Adipocyte (in vitro differentiated cells): Measurements from ENCODE around the gene TRPV5.

ENCODE experiments used
- DNase-seq: peaks from one replicate; pipeline ENCODE4 v3.0.0-alpha.2; 2015; ENCODE audit warnings: low read depth
- H3K27me3 ChIP-seq: replicated peaks from 2 replicates; pipeline ENCODE4 v1.7.0; 2013; ENCODE audit warnings: mild to moderate bottlenecking, low read length, moderate library complexity; ENCODE audit not compliant: control insufficient read depth, insufficient read depth
- H3K36me3 ChIP-seq: 2 replicates; pipeline ENCODE4 v1.7.0; 2013; ENCODE audit warnings: low read length, mild to moderate bottlenecking, moderate library complexity; ENCODE audit not compliant: control insufficient read depth, insufficient read depth, severe bottlenecking
- H3K4me1 ChIP-seq: 2 replicates; pipeline ENCODE4 v1.7.0; 2013; ENCODE audit warnings: mild to moderate bottlenecking, low read length, moderate library complexity; ENCODE audit not compliant: control insufficient read depth, insufficient read depth
- H3K4me3 ChIP-seq: 2 replicates; pipeline ENCODE4 v1.7.0; 2013; ENCODE audit warnings: mild to moderate bottlenecking, low read length, moderate library complexity
- H3K9ac ChIP-seq: 2 replicates; pipeline ENCODE4 v1.7.0; 2013; ENCODE audit warnings: mild to moderate bottlenecking, low read length, moderate library complexity
- H3K9me3 ChIP-seq: 2 replicates; pipeline ENCODE4 v1.7.0; 2013; ENCODE audit warnings: mild to moderate bottlenecking, low read length, moderate library complexity; ENCODE audit not compliant: control insufficient read depth

TRPV5 gene

DNA sequence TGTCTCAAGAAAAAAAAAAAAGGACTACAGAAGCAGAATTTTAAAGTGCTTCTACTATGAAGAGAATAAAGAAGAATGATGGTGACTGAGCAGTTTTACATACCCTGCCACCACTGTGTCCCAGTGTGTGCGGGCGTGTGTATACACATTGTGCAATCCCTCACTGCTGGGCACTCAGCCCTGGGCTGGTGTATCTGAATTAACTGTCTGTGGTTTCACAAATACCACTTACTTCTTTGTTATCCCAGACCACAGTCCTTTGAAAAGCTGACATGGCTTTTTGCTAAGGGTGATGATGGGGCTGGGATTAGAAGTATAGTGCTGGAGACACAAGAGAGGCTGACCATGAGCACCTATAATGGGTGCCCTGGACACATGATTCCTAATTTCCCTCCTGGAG, 26.9 kb downstream of the TRPV5 start:
- DNase-seq, result no peak
- peaks cover 21% of the 10 kb centered on the region for H3K9me3 ChIP-seq
- peaks cover 21% of the 10 kb centered on the region for H3K27me3 ChIP-seq

DNA sequence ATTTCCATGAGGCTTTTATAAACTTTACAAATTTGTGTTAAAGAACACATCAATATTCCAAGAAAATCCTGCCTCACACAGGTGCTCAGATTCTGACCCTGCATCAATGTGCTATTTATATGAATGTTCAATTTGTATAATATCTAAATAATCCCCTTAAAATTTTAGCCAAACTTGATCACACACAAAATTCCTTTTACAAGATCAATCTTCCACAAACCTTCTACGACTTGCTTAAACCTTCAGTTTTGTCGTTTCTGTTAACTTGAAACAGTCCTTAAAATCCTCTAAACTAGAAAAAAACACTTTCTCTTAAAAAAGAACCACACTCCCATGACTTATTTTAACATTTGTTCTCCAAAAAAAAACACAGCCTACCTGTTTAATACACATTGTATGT, 27.8 kb downstream of the TRPV5 start:
- H3K36me3 ChIP-seq, result no peaks in the 10 kb centered on the region
- H3K4me1 ChIP-seq, result no peaks in the 10 kb centered on the region
- peaks cover 21% of the 10 kb centered on the region for H3K9me3 ChIP-seq
- H3K27me3 ChIP-seq, result peaks cover 13% of the 10 kb centered on the region
- H3K4me3 ChIP-seq, result no peak overlapping the region
- no peak overlapping the region for H3K9ac ChIP-seq
- DNase-seq, result no peak

More for the DNA sequence above, 26.9 kb downstream of the TRPV5 start:
- Histone ChIP-seq H3K9ac (no peak overlapping the region), H3K4me1 (no peaks in the 10 kb centered on the region), H3K36me3 (no peaks in the 10 kb centered on the region), H3K4me3 (no peak overlapping the region)

DNA sequence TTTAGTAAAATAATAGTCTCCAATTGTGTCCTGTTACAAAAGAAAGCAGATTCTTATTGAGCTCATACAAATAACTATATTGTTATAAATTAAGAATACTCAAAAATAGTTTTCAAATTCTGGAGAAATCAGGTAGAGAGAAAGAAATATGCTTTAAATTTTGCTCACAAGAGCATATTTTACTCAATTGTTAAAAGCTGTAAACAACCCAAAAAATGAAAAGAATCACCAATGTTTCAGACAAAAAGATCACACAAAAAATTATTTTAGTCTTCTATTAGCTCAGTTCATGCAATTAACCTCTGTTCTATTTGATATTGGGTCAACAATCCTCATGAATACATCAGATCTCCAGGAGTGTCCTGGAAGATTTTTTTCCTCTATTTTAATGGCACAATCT, 29.4 kb downstream of the TRPV5 start:
- peaks cover 21% of the 10 kb centered on the region for H3K9me3 ChIP-seq
- no peaks in the 10 kb centered on the region for H3K36me3 ChIP-seq
- H3K27me3 ChIP-seq, result peaks cover 15% of the 10 kb centered on the region
- no peak overlapping the region for H3K9ac ChIP-seq
- no peak overlapping the region for H3K4me3 ChIP-seq
- no peaks in the 10 kb centered on the region for H3K4me1 ChIP-seq
- no peak for DNase-seq

DNA sequence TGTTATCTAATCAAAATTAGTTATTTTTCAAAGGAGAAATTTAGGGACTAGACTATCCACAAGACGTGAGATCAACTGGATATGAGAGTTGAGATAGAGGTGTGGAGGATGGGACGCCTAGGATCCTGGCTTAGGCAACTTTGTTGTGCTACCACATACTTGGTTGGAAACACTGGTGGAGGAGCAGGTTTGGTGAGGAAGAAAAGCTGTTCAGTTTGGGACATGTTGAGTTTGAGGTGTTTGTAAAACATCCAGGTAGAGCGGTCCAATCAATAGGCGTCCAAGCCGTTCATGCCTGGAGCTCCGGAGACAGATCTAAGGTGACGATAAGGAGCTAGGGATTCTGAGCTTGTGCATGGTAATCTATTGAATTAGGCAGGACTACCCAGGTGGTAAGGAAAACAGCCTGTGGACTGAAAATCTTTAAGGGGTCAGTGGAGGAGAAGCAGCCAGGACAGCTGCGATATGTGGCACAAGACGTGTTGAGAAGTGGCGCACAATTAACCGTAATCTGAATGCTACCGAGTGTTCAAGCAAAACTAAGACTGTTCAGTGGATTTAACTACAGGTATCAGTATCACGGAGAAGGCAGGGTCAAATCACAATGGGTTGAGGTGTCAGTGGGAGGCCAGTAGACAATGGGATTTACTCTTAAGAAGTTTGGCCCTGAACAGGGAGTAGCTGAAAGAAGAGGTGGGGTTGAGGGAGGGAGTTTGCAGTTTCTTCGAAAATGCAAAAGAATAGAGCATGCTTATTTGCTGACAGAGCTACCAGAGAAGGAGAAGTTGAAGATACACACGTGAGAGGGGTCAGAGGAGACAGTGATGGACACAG, 31.9 kb downstream of the TRPV5 start:
- Histone ChIP-seq H3K27me3 (peaks cover 14% of the 10 kb centered on the region), H3K9ac (no peak overlapping the region), H3K4me1 (no peaks in the 10 kb centered on the region), H3K4me3 (no peak overlapping the region), H3K9me3 (peaks cover 21% of the 10 kb centered on the region), H3K36me3 (no peaks in the 10 kb centered on the region)
- DNase-seq, result no peak

DNA sequence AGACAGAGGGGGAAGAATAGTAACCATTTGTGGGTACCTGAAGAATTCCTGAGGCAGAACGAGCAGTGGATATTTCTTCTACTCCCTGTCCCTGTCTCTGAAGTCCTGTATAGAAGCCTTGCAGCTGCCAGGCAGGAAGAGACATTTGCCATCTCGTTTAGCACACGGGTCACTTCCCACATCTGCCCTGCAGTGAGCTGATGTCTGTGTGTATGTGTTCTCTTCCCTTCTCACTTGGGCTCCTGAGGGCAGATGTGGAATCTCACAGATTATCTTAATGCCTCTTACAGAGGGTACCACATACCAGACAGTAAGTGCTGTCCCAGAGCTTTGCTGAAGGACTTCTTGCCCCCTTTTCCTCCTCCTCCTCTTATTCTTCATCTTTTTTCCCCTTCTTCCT, 33.9 kb downstream of the TRPV5 start:
- Histone ChIP-seq H3K27me3 (peaks cover 20% of the 10 kb centered on the region), H3K36me3 (no peaks in the 10 kb centered on the region), H3K9me3 (peaks cover 10% of the 10 kb centered on the region), H3K4me3 (no peak overlapping the region), H3K4me1 (no peaks in the 10 kb centered on the region), H3K9ac (no peak overlapping the region)
- no peak for DNase-seq

DNA sequence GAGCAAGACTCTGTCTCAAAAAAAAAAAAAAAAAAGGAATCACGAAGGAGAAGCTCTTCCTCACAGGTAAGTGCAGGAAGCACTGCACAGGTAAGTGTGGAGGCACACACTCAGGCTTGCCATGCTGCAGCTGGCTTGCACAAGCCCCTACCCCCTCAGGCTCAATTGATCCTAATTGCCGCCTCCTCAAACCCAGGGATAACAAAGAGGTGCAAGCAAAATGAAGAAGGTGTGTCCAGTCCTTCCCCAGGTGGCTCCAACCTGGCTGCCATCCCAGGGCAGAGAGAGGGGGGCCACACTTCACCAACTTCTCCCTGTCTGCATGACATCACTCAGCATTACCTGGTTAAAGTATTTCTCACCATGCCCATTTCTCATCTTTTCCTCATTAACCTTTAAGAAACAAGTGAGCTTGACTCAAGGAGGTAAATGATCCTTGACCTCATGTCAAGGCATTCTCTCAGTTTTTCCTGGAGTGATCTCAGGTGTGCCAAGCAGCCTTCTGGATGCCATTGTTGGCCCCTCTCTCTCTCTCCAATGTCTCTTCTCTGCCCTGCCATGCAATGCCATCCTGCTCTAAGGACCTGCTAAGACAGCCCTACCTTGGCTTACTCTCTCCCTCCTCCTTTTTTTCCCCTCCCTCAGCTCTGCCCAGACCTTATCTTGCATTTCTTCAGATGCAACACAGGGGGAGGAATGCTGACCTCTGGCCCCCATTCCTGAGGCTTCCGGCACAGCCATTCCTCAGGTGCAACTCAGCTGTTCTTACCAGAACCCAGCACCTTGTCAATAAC, 35.0 kb downstream of the TRPV5 start:
- Histone ChIP-seq H3K4me1 (no peaks in the 10 kb centered on the region), H3K9ac (no peak overlapping the region), H3K4me3 (no peak overlapping the region), H3K9me3 (no peaks in the 10 kb centered on the region), H3K27me3 (peaks cover 28% of the 10 kb centered on the region), H3K36me3 (no peaks in the 10 kb centered on the region)
- no peak for DNase-seq

DNA sequence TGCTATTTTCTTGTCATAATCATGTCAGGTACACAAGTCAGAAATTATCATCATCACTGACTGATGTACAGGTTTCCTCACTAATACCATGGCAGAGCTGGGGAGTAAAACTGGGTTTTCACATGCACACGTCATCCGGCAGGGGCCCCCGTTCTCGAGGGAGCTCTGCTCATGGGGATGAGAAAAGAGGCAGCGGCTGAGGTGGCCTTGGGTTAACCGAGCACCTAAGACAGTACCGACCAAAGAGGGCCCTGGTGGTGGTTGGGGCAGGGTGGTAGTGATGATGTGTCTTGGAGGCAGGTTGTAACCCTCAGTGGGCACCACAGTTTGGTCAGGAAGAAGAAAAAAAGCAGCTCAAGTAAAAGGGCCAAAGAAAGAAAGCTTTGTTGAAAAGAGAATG, 35.9 kb downstream of the TRPV5 start:
- no peak overlapping the region for H3K9ac ChIP-seq
- no peak overlapping the region for H3K4me3 ChIP-seq
- H3K27me3 ChIP-seq, result peaks cover 32% of the 10 kb centered on the region
- no peaks in the 10 kb centered on the region for H3K4me1 ChIP-seq
- no peaks in the 10 kb centered on the region for H3K36me3 ChIP-seq
- DNase-seq, result no peak
- no peaks in the 10 kb centered on the region for H3K9me3 ChIP-seq

DNA sequence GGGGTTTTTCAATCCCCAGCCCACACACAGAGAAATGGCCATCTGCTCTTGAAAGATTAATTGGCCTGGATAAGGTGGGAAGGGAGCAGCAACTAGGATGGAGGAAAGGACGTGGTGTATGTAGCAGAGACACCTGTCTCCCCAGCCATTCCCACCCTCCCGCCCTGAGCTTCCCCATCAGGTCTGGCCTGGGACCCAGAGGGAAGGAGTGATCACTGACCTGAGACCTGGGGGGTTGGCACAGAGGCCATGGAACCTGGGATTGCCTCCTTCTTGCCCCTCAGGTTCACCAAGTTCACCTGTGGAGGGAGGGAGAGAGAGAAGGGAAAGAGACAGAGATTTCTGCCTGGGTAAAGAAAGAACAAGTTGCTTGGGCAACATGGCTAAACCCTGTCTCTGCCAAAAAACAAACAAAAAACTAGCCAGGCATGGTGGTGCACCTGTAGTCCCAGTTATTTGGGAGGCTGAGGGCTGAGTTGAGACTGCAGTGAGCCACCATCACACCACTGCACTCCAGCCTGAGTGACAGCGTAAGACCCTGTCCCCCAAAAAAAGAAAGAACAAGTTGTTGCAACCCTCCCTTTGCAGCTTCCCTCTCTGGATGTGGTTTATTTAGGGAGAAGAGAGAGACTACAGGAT, 36.7 kb downstream of the TRPV5 start:
- no peak for DNase-seq
- no peak overlapping the region for H3K4me3 ChIP-seq
- no peaks in the 10 kb centered on the region for H3K4me1 ChIP-seq
- peaks cover 37% of the 10 kb centered on the region for H3K27me3 ChIP-seq
- H3K9ac ChIP-seq, result no peak overlapping the region
- H3K9me3 ChIP-seq, result no peaks in the 10 kb centered on the region
- H3K36me3 ChIP-seq, result no peaks in the 10 kb centered on the region

DNA sequence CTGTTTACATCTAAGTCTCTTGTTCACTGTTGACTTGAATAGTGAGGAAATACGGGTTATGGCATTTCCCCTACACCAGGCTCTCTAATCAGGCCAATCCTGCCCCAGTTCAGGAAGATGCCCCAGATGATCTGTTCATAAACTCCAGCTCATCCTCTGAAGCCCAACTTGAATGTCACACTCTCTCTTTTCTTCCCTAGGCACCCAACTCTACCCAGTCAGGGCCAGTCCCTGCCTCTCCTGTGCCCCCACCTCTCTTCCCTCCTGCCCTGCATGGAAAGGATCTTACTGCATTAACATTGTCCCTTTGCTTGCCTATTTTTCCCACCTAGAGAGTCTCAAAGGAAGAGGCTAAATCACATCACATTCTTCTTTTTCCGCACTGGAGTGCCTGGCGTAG, 37.4 kb downstream of the TRPV5 start:
- DNase-seq, result no peak
- Histone ChIP-seq H3K9ac (no peak overlapping the region), H3K4me3 (no peak overlapping the region), H3K36me3 (no peaks in the 10 kb centered on the region), H3K4me1 (no peaks in the 10 kb centered on the region), H3K9me3 (no peaks in the 10 kb centered on the region), H3K27me3 (peaks cover 38% of the 10 kb centered on the region)

DNA sequence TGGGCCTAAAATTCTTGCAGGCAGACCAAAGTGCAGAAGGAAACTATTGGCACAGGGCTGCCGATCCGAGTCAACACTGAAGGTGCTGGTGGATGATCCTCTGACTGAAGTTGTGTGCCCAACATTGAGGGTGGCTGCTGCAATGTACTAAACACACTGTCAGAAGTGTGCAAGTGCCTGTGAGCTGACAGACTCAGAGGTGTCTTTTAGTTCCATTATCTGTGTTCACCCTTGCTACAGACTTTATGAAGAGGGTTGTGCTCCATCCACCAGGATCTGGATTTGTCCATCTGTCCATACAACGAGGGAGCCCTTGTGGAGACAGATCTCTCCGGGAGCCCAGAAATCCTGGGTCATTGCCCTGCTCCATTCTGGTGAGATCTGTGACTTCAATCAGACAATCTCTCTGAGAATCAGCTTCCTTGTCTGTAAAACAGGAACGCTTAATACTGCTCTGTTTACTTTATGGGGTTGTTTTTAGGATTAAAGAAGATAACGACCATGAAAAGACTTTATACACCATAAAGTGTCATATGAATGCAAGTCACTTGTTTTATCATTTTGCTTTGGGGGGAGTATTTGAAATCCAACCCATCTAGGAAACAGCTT, 38.5 kb downstream of the TRPV5 start:
- no peaks in the 10 kb centered on the region for H3K4me1 ChIP-seq
- H3K9ac ChIP-seq, result no peak overlapping the region
- no peak for DNase-seq
- H3K9me3 ChIP-seq, result no peaks in the 10 kb centered on the region
- no peak overlapping the region for H3K4me3 ChIP-seq
- H3K36me3 ChIP-seq, result no peaks in the 10 kb centered on the region
- peaks cover 34% of the 10 kb centered on the region for H3K27me3 ChIP-seq
